ENCODE results near the gene NEFH.

Gene NEFH

DNA sequence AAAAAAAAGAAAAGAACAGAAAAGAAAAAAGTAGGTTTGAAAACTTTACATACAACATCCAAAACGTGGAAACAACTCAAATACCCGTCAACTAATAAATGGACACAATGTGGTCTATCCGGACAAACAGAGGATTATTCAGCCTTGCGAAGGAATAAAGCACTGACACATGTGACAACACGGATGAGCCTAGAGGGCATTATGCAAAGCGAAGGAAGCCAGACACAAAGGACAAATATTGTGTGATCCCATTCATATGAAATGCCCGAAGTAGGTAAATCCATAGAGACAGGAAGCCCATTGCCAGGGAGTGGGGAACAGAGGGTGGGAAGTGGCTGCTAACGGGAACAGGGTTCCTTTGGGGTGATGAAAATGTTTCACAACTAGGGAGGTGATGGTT lies 29.8 kb upstream of the NEFH start:
- ATAC-seq (replicated peaks) (no peak), DNase-seq (no peak)
- Mint-ChIP-seq H3K9me3 (no peaks in the 10 kb centered on the region), H3K4me3 (no peak overlapping the region), H3K27me3 (peaks cover 3 to 10% of the 10 kb centered on the region in 2 donors), H3K36me3 (no peaks in the 10 kb centered on the region), H3K27ac (no peak overlapping the region), H3K4me1 (no peaks in the 10 kb centered on the region)

- no peak for DNase-seq
- Mint-ChIP-seq H3K9me3 (no peaks in the 10 kb centered on the region), H3K27me3 (peaks cover 3 to 10% of the 10 kb centered on the region in 2 donors), H3K4me1 (no peaks in the 10 kb centered on the region), H3K36me3 (no peaks in the 10 kb centered on the region), H3K4me3 (no peak overlapping the region), H3K27ac (no peak overlapping the region)
- peak in 1 of 2 donors; percentile 25 for ATAC-seq (replicated peaks)
These were observed 28.2 kb upstream of the NEFH start for GRCh38 chr22:29451863-29452262.

GRCh38 chr22:29454276-29454675 lies 25.7 kb upstream of the NEFH start:
- ATAC-seq (replicated peaks) (no peak), DNase-seq (no peak)
- Mint-ChIP-seq H3K27ac (no peak overlapping the region), H3K36me3 (no peaks in the 10 kb centered on the region), H3K27me3 (no peaks in the 10 kb centered on the region), H3K4me1 (peaks cover 0 to 3% of the 10 kb centered on the region in 2 donors), H3K9me3 (no peaks in the 10 kb centered on the region), H3K4me3 (no peak overlapping the region)

DNA sequence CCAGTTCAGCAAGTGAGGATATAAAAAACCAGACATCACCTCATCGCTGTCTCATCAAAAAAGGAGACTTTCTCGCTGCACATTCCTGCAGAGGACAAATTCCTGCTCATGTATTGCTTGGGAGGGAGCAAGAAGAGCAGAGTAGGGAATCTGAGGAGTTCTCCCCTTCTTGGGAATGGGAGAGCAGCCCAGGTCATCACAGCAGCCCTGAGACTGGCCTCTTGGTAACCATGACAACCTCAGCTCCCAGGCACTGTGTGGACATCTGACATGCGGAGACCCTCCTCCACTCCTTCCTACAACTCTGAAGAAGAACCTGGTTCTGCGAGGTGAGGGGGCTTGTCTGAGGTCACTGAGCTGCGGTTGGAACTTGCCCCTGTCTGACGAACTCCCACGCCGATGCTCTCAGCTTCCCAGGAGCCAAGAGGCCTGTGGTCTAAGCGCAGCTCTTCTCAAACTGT lies 23.8 kb upstream of the NEFH start:
- H3K9me3 Mint-ChIP-seq: no peaks in the 10 kb centered on the region
- ATAC-seq (replicated peaks): no peak
- H3K27me3 Mint-ChIP-seq: peaks cover 0 to 1% of the 10 kb centered on the region in 2 donors
- DNase-seq: no peak
- no peak overlapping the region for H3K4me3 Mint-ChIP-seq
- H3K36me3 Mint-ChIP-seq: no peaks in the 10 kb centered on the region
- no peak overlapping the region for H3K27ac Mint-ChIP-seq
- peaks cover 0 to 3% of the 10 kb centered on the region in 2 donors for H3K4me1 Mint-ChIP-seq

DNA sequence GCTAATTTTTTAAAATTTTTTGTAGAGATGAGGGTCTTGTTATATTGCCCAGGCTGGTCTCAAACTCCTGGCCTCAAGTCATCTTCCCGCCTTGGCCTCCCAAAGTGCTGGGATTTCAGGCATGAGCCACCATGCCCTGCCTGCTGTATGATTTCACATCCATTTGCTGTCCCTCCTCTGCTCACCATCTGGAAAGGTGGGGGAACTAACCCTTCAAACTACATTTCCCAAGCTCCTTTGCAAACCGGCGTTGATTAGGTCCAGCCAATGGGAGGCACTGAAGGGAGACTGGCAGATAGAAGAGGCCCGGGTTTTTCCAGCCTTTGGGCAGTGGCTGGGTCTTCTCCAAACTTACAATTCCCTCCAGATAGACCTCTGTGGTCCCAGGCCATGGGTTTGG lies 22.3 kb upstream of the NEFH start:
- ATAC-seq (replicated peaks) (peak; percentile 91 to 98), DNase-seq (peak; percentile 30)
- Mint-ChIP-seq H3K27ac (no peak overlapping the region), H3K4me1 (peaks cover 0 to 3% of the 10 kb centered on the region in 2 donors), H3K4me3 (no peak overlapping the region), H3K36me3 (no peaks in the 10 kb centered on the region), H3K27me3 (peaks cover 0 to 6% of the 10 kb centered on the region in 2 donors), H3K9me3 (no peaks in the 10 kb centered on the region)

DNA sequence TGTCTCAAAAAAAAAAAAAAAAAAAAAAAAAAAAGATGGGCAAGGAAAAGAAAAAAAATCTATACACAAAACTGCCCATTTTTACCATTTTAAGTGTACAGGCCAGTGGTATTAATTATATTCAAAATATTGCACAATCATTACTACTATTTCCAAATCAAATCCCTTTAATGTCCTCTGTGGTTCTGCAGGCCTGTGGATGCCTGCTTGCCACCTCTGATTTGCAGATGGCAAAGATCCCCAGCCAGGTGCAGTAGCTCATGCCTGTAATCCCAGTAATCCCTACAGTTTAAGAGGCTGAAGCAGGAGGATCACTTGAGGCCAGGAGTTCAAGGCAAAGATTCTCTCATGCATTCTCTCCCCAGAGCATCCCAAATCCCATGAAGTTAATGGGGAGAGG lies 21.5 kb upstream of the NEFH start:
- Mint-ChIP-seq H3K4me3 (no peak overlapping the region), H3K4me1 (peaks cover 0 to 3% of the 10 kb centered on the region in 2 donors), H3K27me3 (peaks cover 0 to 7% of the 10 kb centered on the region in 2 donors), H3K36me3 (no peaks in the 10 kb centered on the region), H3K9me3 (no peaks in the 10 kb centered on the region), H3K27ac (no peak overlapping the region)
- ATAC-seq (replicated peaks): no peak
- DNase-seq: no peak

DNA sequence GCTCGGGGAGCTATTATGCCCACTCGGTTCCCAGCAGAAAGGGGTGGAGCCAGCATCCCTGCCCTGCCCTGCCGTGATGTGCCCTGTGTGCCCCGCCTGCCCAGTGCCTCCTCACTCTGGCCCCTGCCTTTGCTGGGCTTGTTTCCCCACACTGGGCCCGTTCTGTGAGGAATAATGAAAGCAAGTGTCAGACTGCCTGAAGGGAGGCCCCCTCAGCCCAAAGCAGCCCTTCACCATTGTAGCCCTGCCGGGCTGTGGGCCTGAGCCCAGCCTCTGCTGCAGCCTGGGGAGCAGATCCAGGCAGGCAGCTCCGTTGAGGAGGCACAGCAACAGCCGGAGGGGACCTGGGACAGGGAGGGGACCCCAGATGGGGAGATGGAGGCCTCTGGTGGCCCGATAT lies 20.2 kb upstream of the NEFH start:
- no peak overlapping the region for H3K4me3 Mint-ChIP-seq
- H3K27ac Mint-ChIP-seq: no peak overlapping the region

DNA sequence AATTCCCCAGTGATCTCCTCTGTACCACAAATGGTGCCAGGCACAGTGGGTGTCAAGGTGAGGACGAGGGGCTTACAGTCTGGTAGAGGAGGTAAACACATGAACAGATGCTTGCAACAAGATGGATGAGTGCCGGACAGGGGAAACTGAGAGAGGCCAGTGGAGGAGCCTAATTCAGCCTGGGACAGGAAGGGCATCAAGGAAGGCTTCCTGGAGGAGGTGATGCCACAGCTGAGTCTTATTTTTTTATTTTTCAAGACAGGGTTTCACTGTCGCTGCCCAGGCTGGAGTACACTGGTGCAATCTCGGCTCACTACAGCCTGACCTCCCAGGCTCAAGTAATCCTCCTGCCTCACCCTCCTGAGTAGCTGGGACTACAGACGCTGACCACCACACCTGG lies 18.8 kb upstream of the NEFH start:
- no peak for DNase-seq
- no peak for ATAC-seq (replicated peaks)
- no peak overlapping the region for H3K27ac Mint-ChIP-seq
- H3K4me3 Mint-ChIP-seq: no peak overlapping the region
- peaks cover 5 to 16% of the 10 kb centered on the region in 2 donors for H3K27me3 Mint-ChIP-seq
- no peaks in the 10 kb centered on the region for H3K9me3 Mint-ChIP-seq
- no peaks in the 10 kb centered on the region for H3K36me3 Mint-ChIP-seq
- H3K4me1 Mint-ChIP-seq: peaks cover 0 to 3% of the 10 kb centered on the region in 2 donors

More for the DNA sequence above, 20.2 kb upstream of the NEFH start:
- Mint-ChIP-seq H3K36me3 (no peaks in the 10 kb centered on the region), H3K27me3 (peaks cover 0 to 11% of the 10 kb centered on the region in 2 donors), H3K9me3 (no peaks in the 10 kb centered on the region), H3K4me1 (peaks cover 0 to 3% of the 10 kb centered on the region in 2 donors)
- DNase-seq (no peak), ATAC-seq (replicated peaks) (no peak)

GRCh38 chr22:29463629-29464028 lies 16.4 kb upstream of the NEFH start:
- H3K27ac Mint-ChIP-seq: no peak overlapping the region
- DNase-seq: no peak
- no peaks in the 10 kb centered on the region for H3K9me3 Mint-ChIP-seq
- H3K36me3 Mint-ChIP-seq: no peaks in the 10 kb centered on the region
- no peak for ATAC-seq (replicated peaks)
- no peak overlapping the region for H3K4me3 Mint-ChIP-seq
- peaks cover 10 to 40% of the 10 kb centered on the region in 2 donors for H3K27me3 Mint-ChIP-seq
- H3K4me1 Mint-ChIP-seq: no peaks in the 10 kb centered on the region

- Mint-ChIP-seq H3K27ac (no peak overlapping the region), H3K36me3 (no peaks in the 10 kb centered on the region), H3K27me3 (peaks cover 14 to 47% of the 10 kb centered on the region in 2 donors), H3K4me1 (peaks cover 0 to under 1% of the 10 kb centered on the region in 2 donors), H3K4me3 (no peak overlapping the region), H3K9me3 (no peaks in the 10 kb centered on the region)
- no peak for ATAC-seq (replicated peaks)
- no peak for DNase-seq
These were observed 15.4 kb upstream of the NEFH start for GRCh38 chr22:29464581-29464980.

- DNase-seq: no peak
- no peak for ATAC-seq (replicated peaks)
- Mint-ChIP-seq H3K27ac (no peak overlapping the region), H3K36me3 (peaks cover 0 to 3% of the 10 kb centered on the region in 2 donors), H3K27me3 (peaks cover 41 to 77% of the 10 kb centered on the region in 2 donors), H3K4me3 (peak overlapping the region in 1 of 2 donors; percentile 59), H3K4me1 (peaks cover 8 to 17% of the 10 kb centered on the region in 2 donors), H3K9me3 (no peaks in the 10 kb centered on the region)
These were observed 10.3 kb upstream of the NEFH start for GRCh38 chr22:29469755-29470154.

GRCh38 chr22:29470159-29470855 lies 9.7 kb upstream of the NEFH start:
- H3K4me1 Mint-ChIP-seq: peaks cover 9 to 18% of the 10 kb centered on the region in 2 donors
- H3K4me3 Mint-ChIP-seq: peak overlapping the region; percentile 59 to 66
- H3K27me3 Mint-ChIP-seq: peaks cover 42 to 78% of the 10 kb centered on the region in 2 donors
- DNase-seq: peak; percentile 45
- peak; percentile 76 to 84 for ATAC-seq (replicated peaks)
- no peak overlapping the region for H3K27ac Mint-ChIP-seq
- peaks cover 0 to 3% of the 10 kb centered on the region in 2 donors for H3K36me3 Mint-ChIP-seq
- H3K9me3 Mint-ChIP-seq: no peaks in the 10 kb centered on the region

DNA sequence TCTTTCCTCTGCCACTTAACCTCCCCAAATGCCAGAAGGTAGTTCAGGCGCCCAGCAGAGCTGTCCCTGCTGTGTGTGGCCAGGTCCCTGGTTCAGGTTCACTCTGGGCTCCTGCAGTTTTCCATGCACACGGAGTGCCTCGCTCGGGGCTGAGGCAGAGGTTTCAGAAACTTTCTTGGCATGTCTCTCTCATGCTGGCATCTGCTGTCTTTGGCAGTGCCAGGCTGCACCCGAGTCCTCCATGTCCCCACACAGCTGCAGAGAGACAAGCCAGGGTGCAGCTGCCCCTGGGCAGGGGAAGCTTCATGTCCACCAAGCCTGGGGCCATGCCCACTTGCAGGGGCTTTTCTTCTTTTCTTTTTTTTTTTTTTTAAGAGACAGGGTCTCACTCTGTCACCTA lies 7.0 kb upstream of the NEFH start:
- no peaks in the 10 kb centered on the region for H3K9me3 Mint-ChIP-seq
- peaks cover 46 to 81% of the 10 kb centered on the region in 2 donors for H3K27me3 Mint-ChIP-seq
- no peak overlapping the region for H3K27ac Mint-ChIP-seq
- H3K36me3 Mint-ChIP-seq: peaks cover 0 to 3% of the 10 kb centered on the region in 2 donors
- DNase-seq (no peak), ATAC-seq (replicated peaks) (peak in 1 of 2 donors; percentile 36)
- H3K4me1 Mint-ChIP-seq: peaks cover 30 to 41% of the 10 kb centered on the region in 2 donors
- H3K4me3 Mint-ChIP-seq: no peak overlapping the region

DNA sequence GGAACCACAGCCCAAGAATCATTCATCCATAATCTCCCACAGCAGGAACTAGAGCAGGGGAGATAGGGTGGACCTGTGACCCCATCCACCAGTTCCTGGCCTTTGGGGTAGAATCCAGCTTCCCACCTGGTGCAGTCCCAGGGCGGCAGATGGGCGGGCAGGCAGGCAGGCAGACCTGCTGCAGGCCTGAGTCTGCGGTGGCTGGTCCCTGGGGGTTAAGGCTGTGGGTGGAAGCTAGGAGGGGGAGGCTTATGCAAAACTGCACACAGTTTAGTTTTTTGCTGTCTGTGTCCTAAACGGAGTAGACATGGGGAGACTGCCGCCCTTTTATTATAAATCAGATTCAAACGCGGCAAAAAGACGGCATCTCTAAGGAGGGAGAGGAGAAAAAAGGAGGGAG lies 4.5 kb upstream of the NEFH start:
- peaks cover 36 to 52% of the 10 kb centered on the region in 2 donors for H3K4me1 Mint-ChIP-seq
- ATAC-seq (replicated peaks): peak; percentile 95 to 97
- peaks cover 54 to 82% of the 10 kb centered on the region in 2 donors for H3K27me3 Mint-ChIP-seq
- DNase-seq: peak; percentile 74
- peak overlapping the region; percentile 72 for H3K27ac Mint-ChIP-seq
- H3K4me3 Mint-ChIP-seq: peak overlapping the region; percentile 65 to 66
- H3K9me3 Mint-ChIP-seq: no peaks in the 10 kb centered on the region
- no peaks in the 10 kb centered on the region for H3K36me3 Mint-ChIP-seq

GRCh38 chr22:29476116-29476515 lies 3.9 kb upstream of the NEFH start:
- Mint-ChIP-seq H3K27ac (no peak overlapping the region), H3K4me3 (peak overlapping the region; percentile 65 to 66), H3K4me1 (peaks cover 37 to 56% of the 10 kb centered on the region in 2 donors), H3K36me3 (peaks cover 0 to under 1% of the 10 kb centered on the region in 2 donors), H3K9me3 (no peaks in the 10 kb centered on the region), H3K27me3 (peaks cover 54 to 86% of the 10 kb centered on the region in 2 donors)
- peak in 1 of 2 donors; percentile 29 for ATAC-seq (replicated peaks)
- no peak for DNase-seq

Measured in stimulated activated naive B cell treated with anti-CD40 and anti-IgM and Interleukin-4, amounts not matched to agents 10 μg/mL and 1 μg/mL and 100 μg/mL, for 72 hours (primary cell).